LHCN-M2 (cell line): ENCODE measurements around the gene MAPKAPK5. TPM values are rescaled to one million over a fixed set of nuclear protein-coding genes. Genes with fewer than 3 reads are reported as not detected.
"Not testable (repeated sequence)": the region's sequence is repeated elsewhere in the genome, so short reads cannot be mapped to it uniquely, and the experiment has no call there.

ENCODE experiments used
- DNase-seq: peaks from one replicate; pipeline ENCODE4 v3.0.0-alpha.2; 2012; ENCODE audit warnings: low read depth
- total RNA-seq: library from RNA; depleted of rRNA; stranded (reverse); fragments of >200 nt; gene quantifications from 2 replicates; pipeline ENCODE4 v1.2.3, GENCODE V29; 2014

Gene MAPKAPK5
- total RNA-seq, 1 experiment from 2014 or later, result 56.4 TPM

DNA sequence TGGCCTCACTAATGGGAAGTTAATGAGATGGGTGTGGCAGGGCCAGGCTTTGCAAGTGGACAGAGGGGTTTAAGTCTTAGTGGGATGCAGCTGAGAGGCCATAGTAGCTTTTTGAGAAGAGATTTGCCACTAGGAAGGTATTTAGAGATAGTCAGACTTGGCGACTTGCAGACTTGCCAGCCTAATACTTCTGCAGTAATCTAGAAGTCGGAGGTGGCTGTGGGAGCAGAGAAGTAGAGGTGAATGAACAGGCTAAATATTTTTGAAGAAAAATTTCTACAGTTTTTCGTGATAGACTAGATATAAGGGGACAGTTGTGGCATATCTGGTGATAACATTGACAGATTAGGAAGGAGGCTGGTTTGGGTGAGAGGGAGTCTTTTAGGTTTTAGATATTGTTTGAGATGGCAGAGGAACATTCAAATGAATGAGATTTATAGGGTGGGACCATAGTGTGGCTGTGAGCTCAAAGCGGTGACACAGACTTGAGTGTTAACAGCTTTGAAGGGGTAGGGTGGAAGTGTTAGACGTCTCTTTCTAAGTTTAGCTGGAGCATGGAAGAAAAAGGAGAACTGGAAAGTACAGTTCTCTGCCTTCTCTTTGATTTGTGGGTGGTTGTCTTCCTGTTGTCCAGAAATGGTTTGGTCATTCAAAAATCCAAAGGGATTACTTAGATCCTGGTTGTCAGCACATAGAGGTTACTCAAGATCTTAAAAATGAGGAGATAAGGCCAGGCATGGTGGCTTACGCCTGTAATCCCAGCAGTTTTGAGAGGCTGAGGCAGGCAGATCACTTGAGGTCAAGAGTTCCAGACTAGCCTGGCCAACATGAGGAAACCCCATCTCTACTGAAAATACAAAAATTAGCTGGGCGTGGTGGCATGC lies 44.9 kb downstream of the MAPKAPK5 start:
- no peak for DNase-seq

DNA sequence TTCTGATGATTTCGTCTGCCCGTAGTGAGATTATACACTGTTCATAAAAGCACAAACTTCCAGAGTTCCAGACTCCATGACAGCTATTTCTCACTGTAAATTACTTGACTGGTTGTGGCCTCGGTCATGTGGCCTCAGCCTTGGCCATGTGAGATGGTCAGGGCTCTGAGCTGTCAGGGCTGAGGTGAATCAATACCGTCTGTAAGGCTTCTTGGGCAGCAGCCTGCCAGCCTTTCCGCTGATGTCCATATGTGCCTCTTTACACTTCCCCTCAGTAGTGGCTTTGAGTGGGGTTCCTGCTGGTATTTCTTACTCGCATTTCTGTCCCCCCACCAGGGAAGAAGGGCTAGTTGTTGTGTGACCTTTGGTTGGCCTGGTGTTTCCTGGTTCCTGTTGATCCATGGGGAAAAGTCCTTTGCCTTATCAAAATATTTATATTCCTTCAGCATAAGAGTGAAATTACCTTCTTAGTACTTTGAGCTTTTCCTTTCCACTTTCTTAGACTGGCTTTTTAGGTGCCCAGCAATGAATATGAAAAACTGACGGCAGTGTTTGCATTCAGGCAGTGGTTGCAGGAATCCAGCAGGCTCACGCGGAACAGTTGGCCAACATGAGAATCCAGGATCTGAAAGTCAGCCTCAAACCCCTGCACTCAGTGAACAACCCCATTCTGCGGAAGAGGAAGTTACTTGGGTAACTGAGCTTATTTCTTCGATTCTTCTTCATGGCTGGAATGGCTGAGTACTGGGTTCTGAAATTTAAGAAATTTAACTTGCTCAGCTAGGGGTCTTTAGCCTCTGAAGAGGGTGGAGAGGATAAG lies 46.1 kb downstream of the MAPKAPK5 start:
- DNase-seq, result no peak

DNA sequence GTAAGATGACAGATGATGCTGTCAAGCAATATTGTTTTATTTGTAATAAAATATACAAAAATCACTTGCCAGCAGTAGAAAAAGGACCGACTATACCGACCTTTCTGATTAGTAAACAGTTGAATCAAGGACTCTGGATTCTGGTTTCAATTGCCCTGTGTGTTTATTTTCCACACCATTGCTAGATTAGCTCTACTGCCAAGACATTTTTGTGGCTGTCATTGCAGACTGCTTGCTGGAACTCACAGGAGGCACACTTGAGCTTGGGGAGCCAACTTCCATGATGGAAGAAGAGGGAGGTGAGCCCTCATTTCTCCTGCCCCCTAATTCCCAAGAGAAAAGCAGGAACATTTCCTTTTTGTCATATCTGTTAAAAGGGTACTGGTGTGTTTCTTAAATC lies 51.3 kb downstream of the MAPKAPK5 start:
- DNase-seq, result no peak

DNA sequence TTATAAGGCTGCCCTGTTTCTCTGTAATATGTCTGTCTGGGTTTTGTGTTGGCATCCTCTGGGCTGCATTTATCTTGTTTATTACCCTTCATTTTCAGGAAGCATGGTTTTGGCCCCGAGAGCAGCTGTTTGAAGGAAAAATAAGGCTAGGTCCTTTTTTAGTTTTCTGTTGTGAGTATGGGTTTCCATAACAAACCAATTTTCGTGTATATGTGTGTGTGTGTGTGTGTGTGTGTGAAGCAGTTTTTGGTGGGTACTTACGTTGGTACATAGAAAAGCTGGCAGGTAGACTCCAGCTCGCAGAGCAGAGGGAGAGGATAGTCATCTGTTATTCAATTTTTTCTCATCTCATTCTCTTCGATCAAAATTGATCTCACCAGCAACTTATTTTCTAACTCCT lies 52.5 kb downstream of the MAPKAPK5 start:
- DNase-seq, result no peak

GRCh38 chr12:111901182-111901581 lies 59.2 kb downstream of the MAPKAPK5 start:
- no peak for DNase-seq

DNA sequence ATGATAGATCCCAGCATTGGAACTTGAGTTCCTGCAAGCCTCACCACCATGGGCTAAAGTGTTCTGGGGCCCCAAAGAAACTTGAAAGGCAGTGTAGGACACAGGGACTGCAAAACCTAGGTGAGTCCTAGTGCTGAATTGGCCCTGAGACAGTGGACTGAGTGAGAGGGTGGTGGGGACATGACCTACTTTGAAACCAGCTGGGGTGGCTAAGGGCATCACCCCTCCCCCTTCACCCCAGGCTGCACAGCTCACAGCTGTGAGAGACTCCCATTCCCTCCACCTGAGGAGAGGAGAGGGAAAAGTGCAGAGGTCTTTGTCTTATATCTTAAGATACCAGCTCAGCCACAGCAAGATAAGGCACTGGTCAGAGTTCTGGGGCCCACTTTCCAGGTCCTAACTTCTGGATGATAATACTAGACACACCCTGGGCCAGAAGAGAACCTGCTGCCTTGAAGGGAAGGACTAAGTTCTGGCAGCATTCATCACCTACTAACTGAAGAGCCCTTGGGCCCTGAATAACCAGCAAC lies 62.5 kb downstream of the MAPKAPK5 start:
- DNase-seq, result no peak

DNA sequence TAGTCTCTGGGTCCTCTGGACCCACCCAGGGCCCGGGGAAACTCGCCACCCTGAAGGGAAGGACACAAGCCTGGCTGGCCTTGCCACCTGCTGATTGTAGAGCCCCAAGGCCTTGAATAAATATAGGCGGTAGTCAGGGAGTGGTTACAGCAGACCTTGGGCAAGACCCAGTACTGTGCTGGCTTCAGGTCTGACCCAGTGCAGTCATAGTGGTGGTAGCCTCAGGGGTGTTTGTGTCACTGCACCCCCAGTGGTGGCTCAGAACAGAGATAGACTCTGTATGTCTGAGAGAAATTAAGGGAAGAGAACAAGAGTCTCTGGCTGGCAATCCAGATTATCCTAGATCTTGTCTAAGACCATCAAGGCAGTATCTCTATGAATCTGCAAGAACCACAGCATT lies 63.5 kb downstream of the MAPKAPK5 start:
- DNase-seq, result no peak

GRCh38 chr12:111907740-111908139 lies 65.7 kb downstream of the MAPKAPK5 start:
- DNase-seq, result no peak

- DNase-seq, result no peak
Observed at GRCh38 chr12:111925171-111925570, 83.1 kb downstream of the MAPKAPK5 start.

GRCh38 chr12:111926631-111927030 lies 84.6 kb downstream of the MAPKAPK5 start:
- no peak for DNase-seq

DNA sequence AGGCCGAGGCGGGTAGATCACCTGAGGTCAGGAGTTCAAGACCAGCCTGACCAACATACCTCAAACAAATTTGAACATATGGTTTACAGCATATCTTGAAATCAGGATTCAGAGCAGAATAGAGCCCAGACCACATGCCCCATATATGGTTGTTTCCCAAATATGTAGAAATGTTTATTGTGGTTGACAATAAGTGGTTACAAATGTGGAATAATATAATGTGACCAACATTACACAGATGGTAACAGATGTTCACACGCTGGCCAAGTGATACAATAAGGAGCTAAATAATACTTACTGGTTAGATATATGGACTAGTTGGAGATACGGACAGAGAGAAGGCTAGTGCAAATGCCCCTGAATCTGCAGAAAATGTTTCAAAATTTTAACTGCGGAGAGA lies 85.3 kb downstream of the MAPKAPK5 start:
- no peak for DNase-seq

DNA sequence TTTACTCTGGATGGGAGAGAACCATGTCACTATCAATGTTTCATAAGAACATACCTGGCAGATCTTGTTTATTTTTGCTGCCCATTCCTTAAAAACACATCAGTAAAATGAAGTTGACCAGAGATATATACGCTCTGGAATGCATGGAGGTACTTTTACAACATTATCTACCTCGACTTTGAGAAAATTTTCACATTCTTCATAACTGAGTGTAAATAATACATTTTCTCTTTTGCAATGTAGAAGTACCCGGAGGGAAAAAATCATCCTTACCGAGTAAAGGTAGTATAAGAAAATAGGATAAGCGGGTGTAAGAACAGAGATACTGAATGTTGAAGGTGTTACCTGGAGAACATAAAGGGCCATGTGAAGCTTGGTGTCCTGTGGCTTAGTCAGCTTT lies 90.2 kb downstream of the MAPKAPK5 start:
- DNase-seq, result no peak

DNA sequence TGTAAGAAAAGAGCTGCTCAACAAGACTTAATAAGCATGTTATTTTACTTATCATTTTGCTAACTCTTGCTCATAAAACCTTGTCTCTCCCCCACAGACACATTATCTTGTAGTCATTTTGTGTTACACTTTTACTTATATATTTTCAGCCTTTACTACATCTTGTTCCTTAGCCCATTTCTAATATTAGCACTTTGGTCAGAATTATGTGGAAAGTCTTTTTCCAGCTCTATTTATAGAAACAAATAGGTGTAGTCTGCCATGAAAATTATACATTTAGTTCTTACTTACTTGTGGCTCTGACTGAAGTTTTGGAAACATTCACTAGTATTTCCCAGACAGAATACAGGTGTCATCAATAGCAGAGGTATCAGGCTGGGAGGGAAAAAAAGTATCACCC lies 94.8 kb downstream of the MAPKAPK5 start:
- no peak for DNase-seq

- no peak for DNase-seq
Observed at GRCh38 chr12:111937429-111937828, 95.4 kb downstream of the MAPKAPK5 start.

- DNase-seq, result peak; percentile 62
Observed at GRCh38 chr12:111942557-111942956, 100.5 kb downstream of the MAPKAPK5 start.

- no peak for DNase-seq
Observed at GRCh38 chr12:111943929-111944328, 101.9 kb downstream of the MAPKAPK5 start.

- DNase-seq, result not testable (repeated sequence)
Observed at GRCh38 chr12:111950961-111951676, 109.1 kb downstream of the MAPKAPK5 start.
